IMR-90 (cell line): ENCODE data around the gene CRYZL1. TPM values are rescaled to one million over a fixed set of nuclear protein-coding genes. Genes with fewer than 3 reads are reported as not detected.

Experiments
- ATAC-seq: fragments of 200-7000 bp; cut with Tn5 transposase; 2 replicates; pipeline ENCODE4 v1.9.1; 2020; ENCODE audit warnings: low read depth, mild to moderate bottlenecking, moderate library complexity
- BruUV-seq: library from RNA; stranded (reverse); fragments of 400-500 nt; replicated peaks from 2 replicates; lab custom pipeline; 2021; lab: Mats Ljungman, UMichigan
- CTCF ChIA-PET: fragments of 300-600 bp; formaldehyde crosslinking; extraction: SDS; loops from one replicate; lab custom pipeline; 2021; ENCODE audit warnings: antibody characterized with exemption; lab: Yijun Ruan, JAX
- POLR2A ChIA-PET: fragments of 300-600 bp; sonication (Branson Sonifier 250); formaldehyde crosslinking; loops from one replicate; lab custom pipeline; 2022; ENCODE audit warnings: antibody characterized with exemption; ENCODE audit not compliant: unreplicated experiment; lab: Charles Lee
- DNase-seq: peaks from one replicate; pipeline ENCODE4 v3.0.0; 2013
- H2AFZ ChIP-seq: replicated peaks from 2 replicates; pipeline ENCODE3; 2013; ENCODE audit warnings: low read length, mild to moderate bottlenecking; ENCODE audit not compliant: poor library complexity
- H2AK5ac ChIP-seq: 2 replicates; pipeline ENCODE4 v1.6.1; 2013; ENCODE audit warnings: low read depth, low read length, inconsistent platforms
- H2AK9ac ChIP-seq: replicated peaks from 2 replicates; pipeline ENCODE3; 2013; ENCODE audit warnings: mild to moderate bottlenecking, low read depth, low read length, moderate library complexity; ENCODE audit not compliant: poor library complexity
- H2BK120ac ChIP-seq: 2 replicates; pipeline ENCODE4 v1.6.1; 2013; ENCODE audit warnings: low read depth, low read length, inconsistent platforms
- H2BK15ac ChIP-seq: 3 replicates; pipeline ENCODE4 v1.6.1; 2013; ENCODE audit warnings: low read depth, low read length, inconsistent platforms
- H2BK20ac ChIP-seq: 2 replicates; pipeline ENCODE4 v1.6.1; 2013; ENCODE audit warnings: low read depth, mild to moderate bottlenecking, inconsistent platforms, low read length, moderate library complexity
- H2BK5ac ChIP-seq: 2 replicates; pipeline ENCODE4 v1.6.1; 2013; ENCODE audit warnings: mild to moderate bottlenecking, low read depth, low read length, inconsistent platforms; ENCODE audit not compliant: poor library complexity, severe bottlenecking
- H3K14ac ChIP-seq: replicated peaks from 2 replicates; pipeline ENCODE4 v1.6.1; 2013; ENCODE audit warnings: low read depth, low read length, inconsistent platforms
- H3K18ac ChIP-seq: 2 replicates; pipeline ENCODE4 v1.6.1; 2013; ENCODE audit warnings: low read depth, low read length, control low read depth
- H3K23ac ChIP-seq: 2 replicates; pipeline ENCODE4 v1.6.1; 2013; ENCODE audit warnings: low read depth, low read length, inconsistent platforms
- H3K27ac ChIP-seq: 2 replicates; pipeline ENCODE4 v1.5.1; 2013; ENCODE audit warnings: mild to moderate bottlenecking, control low read depth, low read length; ENCODE audit not compliant: insufficient read depth
- H3K27me3 ChIP-seq: 2 replicates; pipeline ENCODE4 v1.6.1; 2013; ENCODE audit warnings: low read length; ENCODE audit not compliant: control insufficient read depth, insufficient read depth
- H3K36me3 ChIP-seq: 2 replicates; pipeline ENCODE4 v1.6.1; 2013; ENCODE audit warnings: low read length, mixed read lengths; ENCODE audit not compliant: control insufficient read depth, insufficient read depth
- H3K4ac ChIP-seq: 2 replicates; pipeline ENCODE4 v1.6.1; 2013; ENCODE audit warnings: low read depth, low read length, inconsistent platforms
- H3K4me1 ChIP-seq: 2 replicates; pipeline ENCODE4 v1.6.1; 2013; ENCODE audit warnings: low read length, mixed read lengths; ENCODE audit not compliant: control insufficient read depth, insufficient read depth
- H3K4me2 ChIP-seq: 2 replicates; pipeline ENCODE4 v1.6.1; 2013; ENCODE audit warnings: low read depth, mild to moderate bottlenecking, control low read depth, low read length, moderate library complexity
- H3K4me3 ChIP-seq: 2 replicates; pipeline ENCODE4 v1.5.1; 2013; ENCODE audit warnings: low read depth, mild to moderate bottlenecking, control low read depth, low read length, moderate library complexity; ENCODE audit not compliant: insufficient read depth
- H3K56ac ChIP-seq: 2 replicates; pipeline ENCODE4 v1.6.1; 2013; ENCODE audit warnings: low read length, inconsistent platforms; ENCODE audit not compliant: insufficient read depth; ENCODE audit errors: extremely low read depth
- H3K79me1 ChIP-seq, 2 experiments: 2 replicates each; pipeline ENCODE4 v1.6.1; 2013; ENCODE audit warnings: low read length in 2 of 2, inconsistent platforms in 1 of 2, low read depth in 1 of 2
- H3K9ac ChIP-seq: 2 replicates; pipeline ENCODE4 v1.6.1; 2013; ENCODE audit warnings: low read depth, low read length, control low read depth
- H3K9me1 ChIP-seq: 2 replicates; pipeline ENCODE4 v1.6.1; 2013; ENCODE audit warnings: low read length, inconsistent platforms; ENCODE audit not compliant: insufficient read depth
- H3K9me3 ChIP-seq: 2 replicates; pipeline ENCODE4 v1.6.1; 2013; ENCODE audit warnings: low read length; ENCODE audit not compliant: control insufficient read depth, insufficient read depth
- H4K20me1 ChIP-seq: 2 replicates; pipeline ENCODE4 v1.6.1; 2013; ENCODE audit warnings: low read length, inconsistent platforms; ENCODE audit not compliant: insufficient read depth
- H4K5ac ChIP-seq: 2 replicates; pipeline ENCODE4 v1.6.1; 2013; ENCODE audit warnings: mild to moderate bottlenecking, low read depth, low read length, control low read depth
- H4K8ac ChIP-seq, 2 experiments: 2 replicates each; pipeline ENCODE4 v1.6.1; 2013; ENCODE audit warnings: low read depth in 2 of 2, low read length in 2 of 2, control low read depth in 1 of 2, inconsistent platforms in 1 of 2
- H4K91ac ChIP-seq: 2 replicates; pipeline ENCODE4 v1.6.1; 2013; ENCODE audit warnings: low read depth, low read length, inconsistent platforms; ENCODE audit not compliant: insufficient read depth
- MAFK ChIP-seq: IDR thresholded peaks from 2 replicates; pipeline ENCODE4 v1.6.1; 2012; ENCODE audit warnings: low read depth, low read length, improper control_type of control experiment
- MXI1 ChIP-seq: IDR thresholded peaks from 2 replicates; pipeline ENCODE4 v1.6.1; 2012; ENCODE audit warnings: low read depth, mild to moderate bottlenecking, low read length, moderate library complexity, borderline replicate concordance
- NFE2L2 ChIP-seq: fragments of 150-350 bp; IDR thresholded peaks from 2 replicates; pipeline ENCODE4 v1.6.1; 2016; ENCODE audit warnings: low read depth, mild to moderate bottlenecking, low read length
- WGBS, 2 experiments: methylation state at CpG; one replicate each; pipeline versions ENCODE4 v1.1.5 to v1.1.7; 2013; ENCODE audit warnings: missing lambda C conversion rate in 2 of 2; ENCODE audit not compliant: insufficient read length in 1 of 2; ENCODE audit errors: extremely low coverage in 2 of 2; 5-methylcytosine and 5-hydroxymethylcytosine counted together
- dilution Hi-C: fragments of 300-500 bp; cut with HindIII; formaldehyde crosslinking; loops from one replicate; pipeline ENCODE4 v1.14.3; 2018; ENCODE audit warnings: low sequenced_read_pairs; ENCODE audit not compliant: unreplicated experiment
- in situ Hi-C: fragments of 300-500 bp; cut with MboI; formaldehyde crosslinking; loops from 3 replicates; pipeline ENCODE4 v1.14.3; 2019; ENCODE audit warnings: low sequenced_read_pairs, inconsistent platforms, mixed read lengths
- intact Hi-C: fragments of 100-400 bp; cut with micrococcal nuclease; formaldehyde crosslinking; loops from 2 replicates; pipeline ENCODE4 v1.10.0; 2022
- polyA plus RNA-seq, 3 experiments: library from polyadenylated mRNA; depleted of rRNA; stranded (reverse); fragments of >200 nt; gene quantifications; 2 replicates each; pipeline ENCODE4 v1.2.3, GENCODE V29; 2012; ENCODE audit warnings: low replicate concordance in 1 of 3
- total RNA-seq: library from RNA; depleted of rRNA; stranded (reverse); fragments of >200 nt; gene quantifications from 2 replicates; pipeline ENCODE4 v1.2.3, GENCODE V29; 2012

CRYZL1 gene
- total and polyA plus RNA-seq, 2 of the 4 experiments (the other 2 are of a cell fraction), result 19.9 to 28.5 TPM

- H3K4me3 ChIP-seq, result no peak overlapping the region
- POLR2A ChIA-PET, result no interaction called here
- in situ Hi-C loops, result no loop called here
These were observed 43.5 kb upstream of the CRYZL1 start for GRCh38 chr21:33684923-33685560.

More at GRCh38 chr21:33684923-33685560, 43.5 kb upstream of the CRYZL1 start:
- Histone ChIP-seq H2AFZ (no peak overlapping the region), H2BK15ac (peak overlapping the region; percentile 6; the same call in 1 of the 3 replicates), H4K20me1 (peaks cover 45% of the 10 kb centered on the region), H3K79me1 (peaks cover 31 to 68% of the 10 kb centered on the region in 2 experiments), H3K36me3 (no peaks in the 10 kb centered on the region), H4K5ac (peak overlapping the region; percentile 10; the same call in 1 of the 2 replicates), H4K91ac (peak overlapping the region; percentile 32; the same call in 1 of the 2 replicates), H2BK5ac (peak overlapping the region; percentile 71), H3K4ac (peak overlapping the region; percentile 5; the same call in 1 of the 2 replicates), H3K18ac (peak overlapping the region; percentile 46; the same call in 1 of the 2 replicates), H2AK5ac (no peak overlapping the region), H3K23ac (peak overlapping the region; percentile 58; the same call in 1 of the 2 replicates), H3K56ac (no peak overlapping the region), H3K27ac (no peak overlapping the region), H2BK20ac (peak overlapping the region; percentile 70), H3K9me3 (no peaks in the 10 kb centered on the region), H3K9ac (no peak overlapping the region), H3K27me3 (no peaks in the 10 kb centered on the region), H3K4me1 (peaks cover 11% of the 10 kb centered on the region), H3K4me2 (peak overlapping the region; percentile 62), H3K14ac (peak overlapping the region; percentile 70; the same call in 1 of the 2 replicates), H2BK120ac (peak overlapping the region; percentile 88), H4K8ac (peak overlapping the region in 1 of 2 experiments; percentile 40; a peak in 1 of 4 replicates), H2AK9ac (no peak overlapping the region), H3K9me1 (peaks cover 21% of the 10 kb centered on the region)
- dilution Hi-C loops (no loop called here), intact Hi-C loops (loop anchor here (2.0 kb wide), 1 partner anchor 30 kb away; no protein-coding TSS in a partner anchor)
- WGBS, 2 experiments, result no CpG with 5 or more reads among the region's 5 CpGs
- no peak for TF ChIP-seq MAFK
- TF ChIP-seq NFE2L2, result no peak
- no peak for TF ChIP-seq MXI1
- CTCF ChIA-PET, result interaction anchor here (1.2 kb wide), 1 partner anchor 214 kb away, joined by 8 read pairs; no protein-coding TSS in a partner anchor
- ATAC-seq (no peak), DNase-seq (peak; percentile 50)
- no TSS peak for BruUV-seq
